ENCODE measurements around the gene UBE2E1.
"Not testable (repeated sequence)": the region's sequence is repeated elsewhere in the genome, so short reads cannot be mapped to it uniquely, and the experiment has no call there.

UBE2E1 gene

DNA sequence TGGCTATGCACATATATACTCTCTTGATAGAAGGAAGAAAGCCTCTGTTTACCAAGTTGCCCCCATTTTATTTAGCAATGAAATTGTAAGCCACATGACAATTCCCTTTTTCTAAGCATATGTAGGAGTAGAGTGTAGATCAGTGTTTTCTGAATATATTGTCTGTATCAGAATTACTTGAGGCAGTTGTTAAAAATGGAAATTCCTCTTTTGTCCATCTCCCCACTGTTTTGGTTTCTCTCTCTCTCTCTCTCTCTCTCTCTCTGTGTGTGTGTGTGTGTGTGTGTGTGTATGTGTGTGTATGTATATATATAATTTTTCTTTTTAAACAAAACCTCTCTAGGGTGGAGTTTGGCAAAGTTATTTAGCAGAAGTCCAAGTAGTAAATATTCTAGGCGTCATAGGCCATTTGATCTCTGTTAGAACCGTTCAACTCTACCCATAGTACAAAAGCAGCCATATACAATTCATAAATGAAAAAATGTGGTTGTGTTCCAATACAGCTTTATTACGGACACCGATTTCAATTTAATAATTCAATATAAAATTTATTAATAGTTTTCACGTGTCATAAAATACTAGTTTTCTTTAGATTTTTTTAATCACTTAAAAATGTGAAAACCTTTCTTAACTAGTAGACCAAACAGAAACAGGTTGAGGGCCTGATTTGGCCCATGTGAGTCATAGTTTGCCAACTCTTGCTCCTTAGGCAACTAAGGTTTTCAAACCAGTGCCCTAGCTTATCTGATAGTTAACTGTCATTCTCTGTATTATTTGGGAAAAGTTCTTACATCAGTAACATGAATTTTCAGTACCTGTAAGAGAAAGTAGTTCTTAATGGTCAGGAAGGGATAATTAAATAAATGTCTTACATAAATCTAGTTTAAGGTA is 39.8 kb downstream of the UBE2E1 start:
- no peak for DNase-seq (ENCODE audit: low read depth in 4 of 4, low spot score in 1 of 4)

DNA sequence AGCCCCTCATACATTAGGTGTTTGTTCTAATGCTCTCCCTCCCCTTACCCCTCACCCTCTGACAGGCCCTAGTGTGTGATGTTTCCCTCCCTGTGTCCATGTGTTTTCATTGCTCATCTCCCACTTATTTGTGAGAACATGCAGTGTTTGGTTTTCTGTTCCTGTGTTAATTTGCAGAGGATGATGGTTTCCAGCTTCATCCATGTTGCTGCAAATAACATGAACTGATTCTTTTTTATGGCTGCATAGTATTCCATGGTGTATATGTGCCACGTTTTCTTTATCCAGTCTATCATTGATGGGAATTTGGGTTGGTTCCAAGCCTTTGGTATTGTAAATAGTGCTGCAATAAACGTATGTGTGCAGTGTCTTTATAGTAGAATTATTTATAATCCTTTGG is 43.7 kb downstream of the UBE2E1 start:
- DNase-seq (ENCODE audit: low read depth in 4 of 4, low spot score in 1 of 4), result not testable (repeated sequence)

DNA sequence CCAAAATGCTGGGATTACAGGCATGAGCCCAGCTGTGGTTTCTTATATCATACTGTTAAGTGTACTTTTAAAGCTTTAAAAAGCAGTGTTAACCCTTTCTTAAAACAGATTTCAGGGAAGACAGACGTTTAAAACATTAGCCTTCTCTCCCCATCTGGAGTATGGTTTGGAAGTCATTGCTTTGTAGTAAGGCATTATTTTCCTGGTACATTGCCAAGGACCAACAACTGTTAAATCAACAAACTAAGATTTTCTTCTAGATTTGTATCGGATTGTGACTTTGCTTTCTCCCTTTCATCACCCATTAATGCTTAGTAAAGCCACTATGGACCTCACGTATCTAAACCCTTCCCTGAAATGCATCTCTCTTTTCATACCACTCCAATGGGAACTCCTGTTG is 50.5 kb downstream of the UBE2E1 start:
- no peak for DNase-seq (ENCODE audit: low read depth in 4 of 4, low spot score in 1 of 4)

DNA sequence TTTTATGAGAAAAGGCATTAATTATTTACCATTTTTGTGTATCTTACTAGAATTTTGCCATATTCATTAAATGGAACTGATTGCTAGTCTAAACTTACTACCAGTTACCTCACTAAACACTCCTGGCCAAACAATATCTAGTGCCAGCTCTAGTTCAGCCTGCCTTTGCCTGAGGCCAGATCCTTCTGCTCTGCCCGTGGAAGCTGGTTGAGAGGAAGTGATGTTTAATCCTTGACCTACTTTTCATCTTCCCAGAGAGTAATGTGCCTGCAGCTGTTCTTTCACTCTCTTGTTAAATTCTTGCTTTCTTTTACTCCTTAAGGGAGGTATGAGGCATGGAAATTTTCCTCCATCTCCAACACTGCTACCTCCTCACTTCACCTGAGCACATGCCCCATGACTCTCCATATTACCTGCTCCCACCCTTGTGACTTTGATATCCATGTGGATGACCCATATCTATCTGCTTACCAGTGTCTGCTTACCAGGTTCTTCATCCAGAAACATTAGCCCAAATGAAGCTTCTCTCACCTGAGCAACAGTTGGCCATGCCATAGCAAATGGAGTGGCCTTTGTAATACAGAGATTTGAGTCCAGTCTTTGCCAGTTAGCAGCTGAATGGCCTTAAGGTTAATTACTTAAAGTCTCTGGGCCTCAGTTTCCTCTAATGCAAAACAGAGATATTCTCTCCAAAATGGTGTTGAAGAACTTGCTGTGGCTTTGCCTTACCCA is 53.4 kb downstream of the UBE2E1 start:
- DNase-seq (ENCODE audit: low read depth in 4 of 4, low spot score in 1 of 4), result no peak

DNA sequence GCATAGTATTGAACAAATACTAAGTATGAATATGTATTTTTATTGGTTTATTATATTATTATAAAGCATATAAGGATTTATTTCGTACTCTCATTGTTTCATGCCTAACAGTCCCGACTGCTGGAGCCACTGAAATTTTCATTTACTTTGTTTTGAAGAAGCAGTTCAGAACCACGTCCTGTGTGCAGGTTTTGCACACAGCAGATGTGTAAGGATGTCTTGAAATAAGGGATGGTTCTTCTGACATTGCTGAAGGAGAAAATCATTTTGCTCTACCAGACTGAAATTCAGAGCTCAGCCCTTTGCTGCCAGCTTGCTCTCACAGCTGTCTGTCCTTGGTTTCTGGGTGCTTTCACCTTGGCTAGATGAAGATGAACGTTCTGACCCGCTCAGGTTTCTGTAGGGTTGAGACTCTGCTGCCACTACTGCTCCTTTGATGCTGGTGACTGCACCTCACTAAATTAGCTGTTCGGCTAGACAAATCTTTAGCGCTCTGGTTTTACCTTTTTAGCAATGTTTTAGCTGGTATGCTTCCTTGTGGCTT is 54.2 kb downstream of the UBE2E1 start:
- DNase-seq (ENCODE audit: low read depth in 4 of 4, low spot score in 1 of 4), result no peak

DNA sequence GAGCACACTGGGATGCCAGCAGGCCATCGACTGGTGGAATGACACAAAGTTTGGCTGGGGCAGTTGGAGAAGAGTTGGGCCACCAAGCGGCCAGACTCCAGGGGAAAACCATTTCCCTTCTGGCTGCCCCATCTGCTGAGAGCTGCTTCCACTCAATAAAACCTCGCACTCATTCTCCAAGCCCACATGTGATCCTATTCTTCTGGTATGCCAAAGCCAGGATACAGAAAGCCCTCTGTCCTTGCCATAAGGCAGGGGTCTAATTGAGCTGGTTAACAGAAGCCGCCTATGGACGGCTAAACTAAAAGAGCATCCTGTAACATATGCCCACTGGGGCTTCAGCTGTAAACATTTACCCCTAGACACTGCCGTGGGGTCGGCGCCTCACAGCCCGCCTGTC is 55.9 kb downstream of the UBE2E1 start:
- no peak for DNase-seq (ENCODE audit: low read depth in 4 of 4, low spot score in 1 of 4)

DNA sequence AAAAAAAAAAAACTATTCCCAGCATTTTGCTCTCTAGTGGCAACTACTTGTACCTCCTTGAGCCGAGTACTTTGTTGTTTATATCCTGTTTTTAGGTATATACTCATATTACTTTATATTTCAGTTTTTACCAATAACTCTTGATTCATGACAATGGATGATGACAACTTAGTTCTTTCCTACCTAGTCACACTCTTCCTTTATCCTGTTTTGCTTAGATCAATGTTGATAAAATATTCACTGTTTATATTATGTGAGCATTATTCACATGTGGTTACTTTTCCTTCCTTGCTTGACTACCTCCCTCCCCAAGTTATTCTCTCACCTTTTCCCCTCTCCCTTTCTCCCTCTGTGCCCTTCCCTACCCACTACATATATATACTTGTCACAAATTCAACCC is 57.3 kb downstream of the UBE2E1 start:
- DNase-seq (ENCODE audit: low read depth in 4 of 4, low spot score in 1 of 4), result no peak

DNA sequence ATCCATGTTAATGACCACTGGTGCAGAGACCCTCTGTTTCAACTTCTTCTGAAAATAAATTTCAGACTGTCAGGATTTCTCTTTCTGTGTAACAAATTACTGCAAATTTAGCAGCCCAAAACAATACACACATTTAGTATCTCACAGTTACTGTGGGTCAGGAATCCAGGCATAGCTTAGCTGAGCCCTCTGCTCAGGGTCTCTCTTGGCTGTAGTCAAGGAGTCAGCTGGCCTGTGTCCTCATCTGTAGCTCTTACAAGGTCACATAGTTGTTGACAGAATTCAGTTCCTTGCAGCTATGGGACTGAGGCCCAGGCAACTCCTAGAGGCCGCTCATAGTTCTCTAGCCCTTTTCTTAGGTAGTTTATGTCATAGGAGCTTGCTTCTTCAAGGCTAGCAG is 59.2 kb downstream of the UBE2E1 start:
- no peak for DNase-seq (ENCODE audit: low read depth in 4 of 4, low spot score in 1 of 4)

DNA sequence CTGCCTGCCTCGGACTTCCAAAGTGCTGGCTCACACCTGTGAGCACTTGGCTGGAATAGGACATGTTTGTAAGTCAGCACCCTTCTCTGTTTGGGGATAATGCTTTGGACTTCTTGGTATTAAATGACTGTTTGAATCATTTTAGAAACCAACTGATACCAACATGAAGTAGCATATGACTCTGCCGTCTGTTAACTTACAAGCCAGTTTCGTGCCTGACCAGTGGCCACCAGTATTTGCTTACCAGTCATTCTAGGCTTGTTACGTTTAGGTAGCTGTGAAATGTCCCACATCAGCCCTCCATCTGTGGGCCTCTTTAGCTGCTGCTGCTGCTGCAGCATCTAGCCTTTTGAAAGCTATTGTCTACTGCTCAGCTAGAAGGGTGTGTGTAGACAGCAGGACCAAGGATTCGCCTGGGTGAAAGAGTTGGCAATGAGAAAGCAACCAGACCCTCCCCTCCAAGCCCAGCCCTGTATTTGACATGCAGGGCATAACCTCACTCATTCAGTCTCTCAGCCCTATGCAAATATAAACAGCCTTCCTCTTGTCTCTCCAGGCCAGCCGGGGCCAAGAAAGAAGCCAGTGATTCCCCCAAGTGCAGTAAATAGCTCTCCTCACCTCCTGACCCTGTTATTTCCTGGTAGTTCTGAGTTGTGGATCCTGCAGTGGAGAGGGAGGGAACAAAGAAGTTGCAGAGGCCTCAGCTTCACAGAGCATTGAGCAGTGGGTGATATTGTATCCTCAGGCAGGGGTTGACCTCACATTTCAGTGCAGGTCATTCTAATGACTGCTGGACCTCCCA is 60.0 kb downstream of the UBE2E1 start:
- no peak for DNase-seq (ENCODE audit: low read depth in 4 of 4, low spot score in 1 of 4)

DNA sequence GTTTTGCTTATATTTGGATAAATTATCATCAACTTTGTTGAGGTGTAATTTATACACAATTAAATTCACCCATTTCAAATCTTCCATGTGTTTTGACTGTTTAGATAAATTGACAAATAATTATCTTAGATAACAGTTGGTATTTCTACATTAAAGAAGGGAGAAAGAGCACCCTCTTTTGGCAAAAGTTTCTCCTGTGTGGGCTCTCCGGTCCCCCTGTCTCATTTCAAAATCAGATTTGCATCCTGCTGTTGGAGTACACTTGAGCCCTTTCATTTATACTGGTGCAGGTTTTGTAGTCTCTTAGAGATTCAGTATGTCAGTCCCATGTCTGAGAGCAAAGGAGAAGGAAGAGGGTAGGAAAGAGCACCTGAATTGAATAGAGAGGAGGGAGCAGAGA is 61.6 kb downstream of the UBE2E1 start:
- DNase-seq (ENCODE audit: low read depth in 4 of 4, low spot score in 1 of 4), result no peak

DNA sequence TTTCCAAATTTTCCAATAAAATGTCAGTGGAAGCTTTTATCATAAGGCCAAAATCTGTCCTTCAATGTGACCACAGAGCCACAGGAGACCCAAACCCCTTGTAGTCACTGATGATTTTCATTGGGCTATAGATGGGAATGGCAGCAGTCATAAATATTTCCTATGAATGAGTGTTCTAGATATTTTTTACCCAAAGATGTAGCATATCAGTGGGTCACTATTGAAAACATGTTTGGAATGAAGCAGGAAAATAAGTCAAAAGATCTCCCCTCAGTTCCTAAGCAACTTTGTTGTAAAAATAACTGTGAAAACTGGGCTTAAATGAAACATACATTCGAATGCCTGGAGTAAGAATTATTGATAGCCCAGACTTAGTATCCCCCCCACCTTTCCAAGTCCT is 62.1 kb downstream of the UBE2E1 start:
- no peak for DNase-seq (ENCODE audit: low read depth in 4 of 4, low spot score in 1 of 4)

DNA sequence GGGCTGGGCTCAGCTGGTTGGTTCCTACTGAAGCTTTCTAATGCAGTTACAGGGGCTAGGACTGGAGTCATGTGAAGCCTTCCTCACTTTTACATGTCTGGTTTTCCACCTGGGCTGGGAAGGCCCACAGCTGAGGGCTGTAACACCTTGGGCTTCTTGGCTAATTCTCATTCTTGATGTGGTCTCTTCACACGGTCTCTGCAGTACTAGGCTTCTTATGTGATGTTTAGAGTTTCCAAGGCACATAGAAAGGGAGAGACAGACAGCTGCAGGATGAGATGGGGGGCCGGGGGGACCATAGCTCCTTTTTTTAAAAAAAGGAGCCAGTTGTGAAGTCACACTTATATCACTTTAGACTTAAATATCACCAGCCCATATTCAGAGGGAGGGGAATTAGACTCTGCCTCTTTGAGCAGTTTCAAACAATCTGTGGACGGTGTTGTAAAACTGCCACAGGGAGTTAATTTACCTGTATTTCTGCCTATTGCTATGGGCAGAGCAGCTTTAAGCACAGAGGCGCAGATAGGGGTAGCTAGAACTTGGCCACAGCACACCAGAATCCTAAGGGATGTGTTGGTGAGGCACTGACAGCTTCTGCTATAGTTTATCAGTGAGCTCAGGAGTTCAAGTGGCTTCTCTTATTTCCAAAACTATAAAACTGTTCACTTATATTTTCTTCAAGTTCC is 64.4 kb downstream of the UBE2E1 start:
- no peak for DNase-seq (ENCODE audit: low read depth in 4 of 4, low spot score in 1 of 4)

DNA sequence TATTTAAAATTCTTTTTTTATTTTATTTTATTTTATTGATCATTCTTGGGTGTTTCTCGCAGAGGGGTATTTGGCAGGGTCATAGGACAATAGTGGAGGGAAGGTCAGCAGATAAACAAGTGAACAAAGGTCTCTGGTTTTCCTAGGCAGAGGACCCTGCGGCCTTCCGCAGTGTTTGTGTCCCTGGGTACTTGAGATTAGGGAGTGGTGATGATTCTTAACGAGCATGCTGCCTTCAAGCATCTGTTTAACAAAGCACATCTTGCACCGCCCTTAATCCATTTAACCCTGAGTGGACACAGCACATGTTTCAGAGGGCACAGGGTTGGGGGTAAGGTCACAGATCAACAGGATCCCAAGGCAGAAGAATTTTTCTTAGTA is 64.9 kb downstream of the UBE2E1 start:
- DNase-seq (ENCODE audit: low read depth in 4 of 4, low spot score in 1 of 4), result not testable (repeated sequence)

DNA sequence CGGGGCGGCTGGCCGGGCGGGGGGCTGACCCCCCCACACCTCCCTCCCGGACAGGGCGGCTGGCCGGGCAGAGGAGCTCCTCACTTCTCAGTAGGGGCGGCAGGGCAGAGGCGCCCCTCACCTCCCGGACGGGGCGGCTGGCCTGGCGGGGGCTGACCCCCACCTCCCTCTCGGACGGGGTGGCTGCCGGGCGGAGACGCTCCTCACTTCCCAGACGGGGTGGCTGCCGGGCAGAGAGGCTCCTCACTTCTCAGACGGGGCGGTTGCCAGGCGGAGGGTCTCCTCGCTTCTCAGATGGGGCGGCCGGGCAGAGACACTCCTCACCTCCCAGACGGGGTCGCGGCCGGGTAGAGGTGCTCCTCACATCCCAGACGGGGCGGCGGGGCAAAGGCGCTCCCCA is 65.6 kb downstream of the UBE2E1 start:
- DNase-seq (ENCODE audit: low read depth in 4 of 4, low spot score in 1 of 4), result not testable (repeated sequence)

DNA sequence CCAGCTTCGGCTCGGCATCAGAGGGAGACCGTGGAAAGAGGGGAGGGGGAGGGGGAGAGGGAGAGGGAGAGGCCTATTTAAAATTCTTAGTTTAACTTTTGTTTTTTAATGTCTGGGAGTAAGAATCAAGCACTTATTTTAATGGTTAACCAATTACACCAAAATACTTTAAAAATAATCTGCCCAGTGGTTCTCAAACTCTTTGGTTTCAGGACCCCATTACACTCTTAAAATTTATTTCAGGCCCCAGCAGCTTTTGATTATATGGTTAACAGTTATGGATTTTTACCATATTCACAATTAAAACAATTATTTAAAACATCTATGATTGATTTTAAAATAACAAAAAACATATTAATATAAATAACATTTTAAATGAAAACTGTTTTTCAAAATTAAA is 66.6 kb downstream of the UBE2E1 start:
- no peak for DNase-seq (ENCODE audit: low read depth in 4 of 4, low spot score in 1 of 4)

DNA sequence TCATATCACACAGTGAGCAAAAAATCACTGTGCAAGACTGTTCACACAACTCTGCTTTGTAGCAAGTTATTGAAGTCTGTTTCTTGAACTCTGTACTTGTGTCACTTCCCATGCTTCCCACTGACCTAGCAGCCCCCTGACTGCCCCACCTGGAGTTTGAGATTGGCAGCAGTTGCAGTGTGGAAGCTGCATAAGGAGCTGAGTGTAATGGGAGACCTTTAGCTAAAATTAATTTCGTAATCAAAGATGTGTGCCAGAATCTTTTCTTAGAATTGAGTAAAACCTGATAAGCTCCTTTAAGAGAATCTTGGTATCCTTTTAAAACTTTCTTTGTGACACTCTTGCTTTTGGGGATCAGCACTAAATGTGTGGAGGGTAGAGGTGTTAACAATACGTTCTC is 68.2 kb downstream of the UBE2E1 start:
- DNase-seq (ENCODE audit: low read depth in 4 of 4, low spot score in 1 of 4), result no peak

DNA sequence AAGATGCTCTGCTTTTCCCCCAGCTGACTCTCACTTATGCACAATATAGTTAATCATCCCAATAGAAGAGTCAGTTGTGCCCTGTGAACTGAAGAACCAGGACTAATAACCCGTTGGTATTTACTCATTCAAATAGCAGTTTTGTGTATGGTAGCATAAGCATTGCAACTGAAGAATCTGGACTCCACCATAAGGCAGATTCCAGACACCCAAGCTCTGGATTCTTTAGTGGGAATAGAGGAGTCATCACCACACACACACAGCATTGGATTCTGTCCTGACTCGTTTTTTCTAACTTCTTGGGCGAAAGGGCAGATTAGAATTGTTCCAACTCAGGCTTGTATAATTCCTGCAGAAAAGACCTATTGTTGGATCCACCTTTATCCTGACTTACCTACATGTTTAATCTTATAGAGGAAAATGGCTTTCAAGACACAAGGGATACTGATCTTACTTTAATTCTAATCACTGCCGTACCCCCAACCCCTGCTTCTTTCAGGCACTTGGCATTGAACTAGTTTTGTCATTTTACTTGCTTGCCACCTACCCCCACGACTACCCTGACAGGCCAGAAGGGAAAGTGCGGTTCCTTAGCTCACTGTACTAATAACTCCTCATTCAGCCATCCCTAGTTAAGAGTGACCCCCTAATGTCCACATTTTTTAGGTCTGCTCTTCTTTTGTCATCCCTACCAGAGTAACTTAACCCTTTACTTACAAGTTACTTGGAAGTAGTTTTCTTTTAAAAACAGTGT is 68.8 kb downstream of the UBE2E1 start:
- no peak for DNase-seq (ENCODE audit: low read depth in 4 of 4, low spot score in 1 of 4)

DNA sequence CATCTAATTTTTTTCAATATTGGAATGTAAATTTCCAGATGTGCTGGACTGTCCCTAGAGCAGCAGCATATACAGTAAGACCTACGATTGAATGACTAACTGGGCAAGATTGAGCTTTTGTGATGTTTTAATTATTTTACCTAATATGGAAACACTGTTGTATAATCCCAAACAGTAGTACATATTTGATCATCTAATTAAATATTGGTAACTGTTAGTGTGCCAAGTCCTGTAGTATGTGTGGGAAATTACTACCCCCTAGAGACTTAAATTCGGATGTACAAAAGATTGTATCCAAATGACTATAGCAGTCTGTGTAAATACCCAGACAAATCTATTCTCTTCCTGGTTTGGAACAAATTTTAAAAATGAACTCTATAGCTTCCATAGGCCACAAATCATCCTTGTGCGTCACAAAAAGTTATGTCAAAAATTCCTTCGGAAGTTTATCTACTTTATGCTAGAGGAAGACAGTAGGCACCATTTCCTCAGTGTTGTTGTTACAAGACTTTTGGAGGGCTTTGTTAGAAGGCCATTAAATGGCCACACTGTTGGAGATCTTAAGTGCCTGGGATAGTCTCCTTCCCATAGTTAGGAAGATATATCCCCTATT is 69.5 kb downstream of the UBE2E1 start:
- no peak for DNase-seq (ENCODE audit: low read depth in 4 of 4, low spot score in 1 of 4)

DNA sequence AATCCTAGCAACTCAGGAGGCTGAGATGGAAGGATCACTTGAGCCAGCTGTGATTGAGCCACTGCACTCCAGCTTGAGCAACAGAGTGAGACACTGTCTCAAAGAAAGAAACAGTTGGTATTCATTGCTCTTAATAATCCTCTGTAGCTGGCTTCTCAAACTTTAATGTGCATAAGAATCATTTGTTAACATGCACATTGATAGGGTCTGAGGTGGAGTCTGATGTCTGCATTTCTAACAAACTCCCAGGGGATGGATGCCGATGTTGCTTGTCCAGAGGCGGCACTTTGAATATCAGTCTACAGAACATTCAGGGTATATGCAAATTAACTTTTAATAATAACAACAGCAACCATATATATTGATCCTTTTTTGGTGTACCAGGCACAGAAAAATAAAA is 71.2 kb downstream of the UBE2E1 start:
- no peak for DNase-seq (ENCODE audit: low read depth in 4 of 4, low spot score in 1 of 4)
